GM21381 (cell line): ENCODE results near the gene FBXL14.

Experiments used
- ATAC-seq: cut with Tn5 transposase; IDR thresholded peaks from one replicate; pipeline ENCODE4 v1.9.1; 2021; ENCODE audit warnings: mild to moderate bottlenecking, moderate library complexity; ENCODE audit not compliant: unreplicated experiment

The FBXL14 gene

GRCh38 chr12:1517734-1518525 lies 76.5 kb downstream of the FBXL14 start:
- ATAC-seq, result no peak

- no peak for ATAC-seq
Measured at GRCh38 chr12:1517007-1517406, 77.4 kb downstream of the FBXL14 start.
